ENCODE measurements around the gene C4B. TPM values are rescaled to one million over a fixed set of nuclear protein-coding genes. Genes with fewer than 3 reads are reported as not detected.
"Not testable (repeated sequence)": the region's sequence is repeated elsewhere in the genome, so short reads cannot be mapped to it uniquely, and the experiment has no call there.

The C4B gene
- total RNA-seq, 1 donor from 2014 or later: 6.4 TPM

DNA sequence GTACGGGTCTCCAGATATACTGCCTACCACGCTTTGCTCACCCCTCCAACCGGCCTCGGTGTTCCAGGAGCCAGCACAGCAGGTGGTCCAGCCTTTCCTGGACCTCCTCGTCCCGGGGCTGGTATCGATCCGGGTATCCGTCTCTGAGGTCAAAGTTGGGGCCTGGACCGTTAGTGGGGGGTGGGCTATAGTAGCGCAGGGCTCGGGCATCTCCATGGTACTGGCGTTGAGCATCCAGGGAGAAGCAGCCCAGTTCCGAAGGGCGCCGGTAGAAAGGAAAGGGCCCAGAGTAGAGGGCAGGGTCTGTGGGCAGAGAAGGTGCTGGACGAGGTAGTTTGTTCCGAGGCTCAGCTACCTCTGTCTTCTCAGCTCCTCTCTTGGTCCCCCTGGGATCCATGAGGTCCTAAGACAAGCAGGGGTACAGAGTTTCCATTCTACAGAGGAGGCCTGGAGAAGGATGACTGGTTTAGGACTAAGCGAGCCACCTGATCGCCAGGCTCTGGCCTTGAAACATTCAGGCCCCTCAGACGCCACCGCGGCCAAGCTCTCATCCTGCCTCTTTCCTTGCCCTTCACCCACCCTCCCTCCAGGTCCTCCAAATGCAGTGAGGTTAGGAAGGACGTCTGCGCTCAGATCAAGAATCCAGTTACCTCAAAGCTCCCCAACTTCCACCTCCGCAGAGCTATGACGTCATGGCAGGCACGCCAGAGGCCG is 43.2 kb upstream of the C4B start:
- no peak for DNase-seq
- peak overlapping the region; percentile 79 for H3K27ac Mint-ChIP-seq (ENCODE audit: unreplicated experiment)
- TF ChIP-seq, protein P1, sequence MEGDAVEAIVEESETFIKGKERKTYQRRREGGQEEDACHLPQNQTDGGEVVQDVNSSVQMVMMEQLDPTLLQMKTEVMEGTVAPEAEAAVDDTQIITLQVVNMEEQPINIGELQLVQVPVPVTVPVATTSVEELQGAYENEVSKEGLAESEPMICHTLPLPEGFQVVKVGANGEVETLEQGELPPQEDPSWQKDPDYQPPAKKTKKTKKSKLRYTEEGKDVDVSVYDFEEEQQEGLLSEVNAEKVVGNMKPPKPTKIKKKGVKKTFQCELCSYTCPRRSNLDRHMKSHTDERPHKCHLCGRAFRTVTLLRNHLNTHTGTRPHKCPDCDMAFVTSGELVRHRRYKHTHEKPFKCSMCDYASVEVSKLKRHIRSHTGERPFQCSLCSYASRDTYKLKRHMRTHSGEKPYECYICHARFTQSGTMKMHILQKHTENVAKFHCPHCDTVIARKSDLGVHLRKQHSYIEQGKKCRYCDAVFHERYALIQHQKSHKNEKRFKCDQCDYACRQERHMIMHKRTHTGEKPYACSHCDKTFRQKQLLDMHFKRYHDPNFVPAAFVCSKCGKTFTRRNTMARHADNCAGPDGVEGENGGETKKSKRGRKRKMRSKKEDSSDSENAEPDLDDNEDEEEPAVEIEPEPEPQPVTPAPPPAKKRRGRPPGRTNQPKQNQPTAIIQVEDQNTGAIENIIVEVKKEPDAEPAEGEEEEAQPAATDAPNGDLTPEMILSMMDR (IDR thresholded peaks at IDR 0.05; ENCODE audit: partially characterized antibody, unreplicated experiment): no peak
- H3K4me1 Mint-ChIP-seq (ENCODE audit: low read depth, unreplicated experiment): peaks cover 8% of the 10 kb centered on the region
- H3K4me3 Mint-ChIP-seq (ENCODE audit: unreplicated experiment): peak overlapping the region; percentile 92
- H3K36me3 Mint-ChIP-seq (ENCODE audit: unreplicated experiment): peaks cover 5% of the 10 kb centered on the region
- H3K27me3 Mint-ChIP-seq (ENCODE audit: unreplicated experiment): peaks cover 14% of the 10 kb centered on the region
- peaks cover 20% of the 10 kb centered on the region for H3K9me3 Mint-ChIP-seq (ENCODE audit: unreplicated experiment)

DNA sequence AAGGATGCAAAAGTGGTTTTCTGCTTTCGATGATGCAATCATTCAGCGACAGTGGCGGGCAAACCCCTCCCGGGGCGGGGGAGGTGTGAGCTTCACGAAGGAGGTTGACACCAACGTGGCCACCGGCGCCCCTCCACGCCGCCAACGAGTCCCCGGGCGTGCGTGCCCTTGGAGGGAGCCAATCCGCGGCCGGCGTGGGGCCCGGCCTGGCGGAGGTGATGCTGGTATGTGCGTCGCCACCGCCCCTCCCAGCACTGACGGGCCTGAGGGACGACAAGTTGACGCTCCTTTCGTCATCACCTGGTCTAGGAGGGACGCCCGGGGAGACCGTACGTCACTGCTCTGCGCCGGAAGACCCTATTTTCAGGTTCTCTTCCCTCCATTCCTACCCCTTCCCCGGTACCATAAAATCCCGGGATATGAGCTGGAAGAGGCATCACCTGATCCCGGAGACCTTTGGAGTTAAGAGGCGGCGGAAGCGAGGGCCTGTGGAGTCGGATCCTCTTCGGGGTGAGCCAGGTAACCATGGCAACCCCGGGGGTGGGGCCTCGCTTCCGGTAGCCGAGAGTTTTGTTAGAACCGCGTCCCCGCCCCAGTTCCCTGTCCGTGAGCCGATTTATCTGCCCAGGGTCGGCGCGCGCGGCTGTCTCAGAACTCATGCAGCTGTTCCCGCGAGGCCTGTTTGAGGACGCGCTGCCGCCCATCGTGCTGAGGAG is 42.4 kb upstream of the C4B start, which contains the start of gene DXO:
Gene DXO, minus strand, starts transcription at position 146 of the 716 bp plus-strand sequence. CDS start 463 bp downstream, outside the sequence.
- DNase-seq: peak; percentile 90
- Mint-ChIP-seq H3K4me1 (ENCODE audit: low read depth, unreplicated experiment) (peaks cover 8% of the 10 kb centered on the region), H3K27ac (ENCODE audit: unreplicated experiment) (peak within 1 kb of the TSS; percentile 79), H3K4me3 (ENCODE audit: unreplicated experiment) (peak within 1 kb of the TSS; percentile 92), H3K27me3 (ENCODE audit: unreplicated experiment) (peaks cover 14% of the 10 kb centered on the region), H3K9me3 (ENCODE audit: unreplicated experiment) (peaks cover 20% of the 10 kb centered on the region), H3K36me3 (ENCODE audit: unreplicated experiment) (peaks cover 5% of the 10 kb centered on the region)
- TF ChIP-seq, protein P1 (IDR thresholded peaks at IDR 0.05; ENCODE audit: partially characterized antibody, unreplicated experiment): no peak

DNA sequence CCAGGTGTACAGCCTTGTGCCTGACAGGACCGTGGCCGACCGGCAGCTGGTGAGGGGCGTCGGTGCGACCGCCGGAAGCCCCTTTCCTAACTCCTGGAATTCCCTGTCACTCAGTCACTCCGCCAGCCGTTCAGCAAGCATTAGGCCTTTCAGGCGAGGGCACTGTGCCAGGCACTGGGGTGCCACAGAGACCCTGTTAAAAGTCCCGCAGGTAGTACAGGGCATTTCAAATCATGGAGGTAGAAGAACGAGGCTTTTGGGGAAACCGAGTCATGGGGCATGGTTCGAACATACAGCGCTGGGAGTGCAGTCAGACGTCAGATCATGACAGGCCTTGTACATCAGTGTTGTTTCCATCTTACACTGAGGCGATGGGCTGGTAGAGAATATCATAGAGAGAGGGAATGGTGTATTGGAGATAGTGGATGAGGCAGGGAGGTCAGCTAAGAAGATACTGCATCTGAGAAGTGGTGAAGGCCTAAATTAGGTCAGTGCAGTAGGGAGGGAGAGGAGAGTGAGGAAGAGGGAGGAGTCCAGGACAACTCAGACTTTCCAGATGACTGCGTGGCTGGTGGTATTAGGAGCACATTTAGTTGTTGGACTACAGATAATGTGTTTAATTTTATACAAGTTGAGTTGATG is 41.8 kb upstream of the C4B start:
- Mint-ChIP-seq H3K27ac (ENCODE audit: unreplicated experiment) (peak overlapping the region; percentile 79), H3K4me1 (ENCODE audit: low read depth, unreplicated experiment) (peaks cover 8% of the 10 kb centered on the region), H3K27me3 (ENCODE audit: unreplicated experiment) (peaks cover 14% of the 10 kb centered on the region), H3K9me3 (ENCODE audit: unreplicated experiment) (peaks cover 20% of the 10 kb centered on the region), H3K4me3 (ENCODE audit: unreplicated experiment) (peak overlapping the region; percentile 92), H3K36me3 (ENCODE audit: unreplicated experiment) (peaks cover 5% of the 10 kb centered on the region)
- TF ChIP-seq, protein P1 (IDR thresholded peaks at IDR 0.05; ENCODE audit: partially characterized antibody, unreplicated experiment): no peak
- no peak for DNase-seq

DNA sequence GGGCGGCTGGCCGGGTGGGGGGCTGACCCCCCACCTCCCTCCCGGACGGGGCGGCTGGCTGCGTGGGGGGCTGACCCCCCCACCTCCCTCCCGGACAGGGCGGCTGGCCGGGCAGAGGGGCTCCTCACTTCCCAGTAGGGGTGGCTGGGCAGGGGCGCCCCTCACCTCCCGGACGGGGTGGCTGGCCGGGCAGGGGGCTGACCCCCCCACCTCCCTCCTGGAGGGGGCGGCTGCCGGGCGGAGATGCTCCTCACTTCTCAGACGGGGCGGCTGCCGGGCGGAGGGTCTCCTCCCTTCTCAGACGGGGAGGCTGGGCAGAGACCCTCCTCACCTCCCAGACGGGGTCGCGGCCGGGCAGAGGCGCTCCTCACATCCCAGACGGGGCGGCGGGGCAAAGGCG is 38.5 kb upstream of the C4B start:
- not testable (repeated sequence) for H3K27me3 Mint-ChIP-seq (ENCODE audit: unreplicated experiment); H3K36me3 Mint-ChIP-seq (ENCODE audit: unreplicated experiment); H3K27ac Mint-ChIP-seq (ENCODE audit: unreplicated experiment); H3K4me3 Mint-ChIP-seq (ENCODE audit: unreplicated experiment); DNase-seq; H3K4me1 Mint-ChIP-seq (ENCODE audit: low read depth, unreplicated experiment)
- H3K9me3 Mint-ChIP-seq (ENCODE audit: unreplicated experiment): peaks cover 16% of the 10 kb centered on the region

DNA sequence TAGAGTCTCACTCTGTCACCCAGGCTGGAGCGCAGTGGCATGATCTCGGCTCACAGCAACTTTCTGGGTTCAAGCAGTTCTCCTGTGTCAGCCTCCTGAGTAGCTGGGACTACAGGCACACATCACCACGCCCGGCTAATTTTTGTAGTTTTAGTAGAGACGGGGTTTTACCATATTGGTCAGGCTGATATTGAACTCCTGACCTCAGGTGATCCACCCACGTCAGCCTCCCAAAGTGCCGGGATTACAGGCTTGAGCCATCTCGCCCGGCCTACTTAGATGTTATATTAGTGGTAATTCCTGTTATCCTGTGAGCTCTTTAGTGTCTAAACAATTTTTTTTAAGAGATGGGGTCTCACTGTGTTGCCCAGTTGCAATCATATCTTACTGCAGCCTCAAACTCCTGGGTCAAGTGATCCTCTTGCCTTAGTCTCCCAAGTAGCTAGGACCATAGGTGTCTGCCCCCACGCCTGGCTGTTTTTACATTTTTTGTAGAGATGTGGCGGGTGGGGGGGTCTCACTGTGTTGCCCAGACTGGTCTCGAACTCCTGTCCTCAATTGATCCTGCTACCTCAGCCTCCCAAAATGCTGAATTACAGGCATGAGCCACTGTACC is 36.7 kb upstream of the C4B start:
- TF ChIP-seq, protein P1 (IDR thresholded peaks at IDR 0.05; ENCODE audit: partially characterized antibody, unreplicated experiment): no peak
- H3K27me3 Mint-ChIP-seq (ENCODE audit: unreplicated experiment): peaks cover 1% of the 10 kb centered on the region

More for the DNA sequence above, 36.7 kb upstream of the C4B start:
- Mint-ChIP-seq H3K4me1 (ENCODE audit: low read depth, unreplicated experiment) (peaks cover 5% of the 10 kb centered on the region), H3K9me3 (ENCODE audit: unreplicated experiment) (peaks cover 7% of the 10 kb centered on the region), H3K27ac (ENCODE audit: unreplicated experiment) (no peak overlapping the region), H3K36me3 (ENCODE audit: unreplicated experiment) (peaks cover 5% of the 10 kb centered on the region), H3K4me3 (ENCODE audit: unreplicated experiment) (no peak overlapping the region)
- DNase-seq: no peak
